GM12875 (cell line): ENCODE results near the gene EDARADD.

Experiments
- H3K4me3 ChIP-seq: one replicate; pipeline ENCODE4 v1.5.1; 2011; ENCODE audit warnings: low read depth, low read length, control low read depth
- TF ChIP-seq, protein P1 (sequence below): IDR thresholded peaks from 2 replicates; pipeline ENCODE4 v1.5.1; 2011; ENCODE audit warnings: low read depth, mild to moderate bottlenecking, control low read depth, inconsistent platforms, low read length, moderate library complexity, borderline replicate concordance; ENCODE audit not compliant: insufficient read depth

The EDARADD gene

DNA sequence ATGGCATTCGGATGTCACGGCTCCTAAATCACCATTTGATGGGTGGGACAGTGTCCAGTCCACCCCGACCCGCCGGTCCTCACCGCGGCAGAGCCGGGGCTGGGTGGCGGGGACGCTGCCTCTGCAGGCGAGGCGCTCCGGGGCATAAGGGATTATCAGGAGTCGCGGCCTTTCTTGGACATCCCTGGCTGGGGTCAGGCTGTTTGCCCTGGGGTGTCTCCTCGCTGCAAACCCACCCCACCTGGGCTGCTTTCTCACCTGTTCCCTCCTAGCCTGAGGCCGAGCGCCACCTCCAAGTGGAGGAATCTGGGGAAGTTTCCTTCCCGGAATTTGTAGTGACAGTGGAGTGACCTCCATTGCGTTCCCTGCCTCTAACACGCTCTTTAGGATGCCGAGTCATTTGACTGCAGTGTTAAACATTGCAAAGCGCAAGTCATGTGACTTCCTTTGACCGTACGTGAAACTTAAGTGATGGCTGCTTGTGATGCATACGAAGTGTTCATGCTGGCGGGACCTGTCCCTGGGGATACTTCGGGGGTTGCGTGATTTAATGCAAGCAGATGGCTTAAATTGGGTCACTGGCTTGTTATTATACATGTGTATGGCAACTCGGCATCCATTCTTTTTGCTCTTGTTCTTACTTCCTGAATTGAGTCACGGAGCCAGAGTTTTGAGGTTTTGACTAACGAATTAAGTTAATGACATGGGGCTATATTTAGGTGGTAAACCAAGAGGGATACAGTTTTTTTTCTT, 130.2 kb downstream of the EDARADD start:
- TF ChIP-seq, protein P1, sequence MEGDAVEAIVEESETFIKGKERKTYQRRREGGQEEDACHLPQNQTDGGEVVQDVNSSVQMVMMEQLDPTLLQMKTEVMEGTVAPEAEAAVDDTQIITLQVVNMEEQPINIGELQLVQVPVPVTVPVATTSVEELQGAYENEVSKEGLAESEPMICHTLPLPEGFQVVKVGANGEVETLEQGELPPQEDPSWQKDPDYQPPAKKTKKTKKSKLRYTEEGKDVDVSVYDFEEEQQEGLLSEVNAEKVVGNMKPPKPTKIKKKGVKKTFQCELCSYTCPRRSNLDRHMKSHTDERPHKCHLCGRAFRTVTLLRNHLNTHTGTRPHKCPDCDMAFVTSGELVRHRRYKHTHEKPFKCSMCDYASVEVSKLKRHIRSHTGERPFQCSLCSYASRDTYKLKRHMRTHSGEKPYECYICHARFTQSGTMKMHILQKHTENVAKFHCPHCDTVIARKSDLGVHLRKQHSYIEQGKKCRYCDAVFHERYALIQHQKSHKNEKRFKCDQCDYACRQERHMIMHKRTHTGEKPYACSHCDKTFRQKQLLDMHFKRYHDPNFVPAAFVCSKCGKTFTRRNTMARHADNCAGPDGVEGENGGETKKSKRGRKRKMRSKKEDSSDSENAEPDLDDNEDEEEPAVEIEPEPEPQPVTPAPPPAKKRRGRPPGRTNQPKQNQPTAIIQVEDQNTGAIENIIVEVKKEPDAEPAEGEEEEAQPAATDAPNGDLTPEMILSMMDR: no peak
- H3K4me3 ChIP-seq: peak overlapping the region; percentile 78

DNA sequence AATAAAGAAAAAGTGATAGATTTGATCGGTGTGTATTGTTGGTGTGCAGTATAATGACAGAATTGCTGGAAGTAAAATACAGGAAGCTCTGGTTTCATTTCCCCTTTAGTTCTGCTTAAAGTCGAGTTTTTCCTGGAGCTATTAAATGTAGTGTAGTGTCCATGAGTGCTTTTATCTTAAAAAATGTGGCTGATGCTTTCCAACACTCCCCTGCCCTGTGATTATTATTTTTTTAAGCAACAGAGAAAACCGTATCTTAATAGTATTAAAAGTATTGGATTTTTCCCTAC, 130.8 kb downstream of the EDARADD start:
- TF ChIP-seq, protein P1: no peak
- H3K4me3 ChIP-seq: peak overlapping the region; percentile 78

DNA sequence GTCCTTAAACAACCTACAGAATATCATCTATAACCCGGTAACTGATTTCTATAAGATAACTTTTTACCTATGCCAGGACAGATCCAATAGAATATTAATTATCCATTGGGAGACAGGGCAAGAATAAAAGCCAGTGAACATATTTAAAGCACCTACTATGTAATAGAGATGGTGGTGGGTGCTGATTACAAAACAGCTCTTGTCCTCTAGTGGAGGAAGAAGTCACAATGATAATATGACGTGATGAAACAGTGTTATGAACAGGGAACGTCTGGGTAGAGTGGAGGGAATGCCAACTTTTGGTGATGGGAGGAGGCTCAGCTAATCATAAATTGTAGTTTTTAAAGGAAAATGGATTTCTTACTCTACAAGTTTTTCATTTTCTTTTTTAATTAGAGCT, 132.0 kb downstream of the EDARADD start:
- H3K4me3 ChIP-seq: no peak overlapping the region
- TF ChIP-seq, protein P1: no peak

DNA sequence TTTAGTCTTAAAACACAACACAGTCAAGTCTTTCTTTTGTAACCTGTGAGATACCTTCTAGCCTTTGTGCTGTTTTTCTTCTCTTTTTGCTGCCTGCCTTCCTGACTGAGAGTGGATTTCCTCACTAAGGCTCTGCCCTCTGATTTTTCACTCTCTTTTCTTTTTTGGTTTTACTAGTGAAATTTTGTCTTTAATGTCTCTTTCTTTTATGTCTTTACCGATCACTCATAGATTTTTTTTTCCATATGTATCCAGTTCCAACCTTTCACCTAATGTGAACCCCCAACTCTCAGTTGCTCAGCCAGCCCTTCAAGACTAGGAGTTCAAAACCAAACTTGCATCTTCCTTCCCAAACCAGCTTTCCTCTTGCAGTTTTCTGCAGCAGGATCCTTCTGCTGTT, 136.2 kb downstream of the EDARADD start:
- TF ChIP-seq, protein P1: no peak

DNA sequence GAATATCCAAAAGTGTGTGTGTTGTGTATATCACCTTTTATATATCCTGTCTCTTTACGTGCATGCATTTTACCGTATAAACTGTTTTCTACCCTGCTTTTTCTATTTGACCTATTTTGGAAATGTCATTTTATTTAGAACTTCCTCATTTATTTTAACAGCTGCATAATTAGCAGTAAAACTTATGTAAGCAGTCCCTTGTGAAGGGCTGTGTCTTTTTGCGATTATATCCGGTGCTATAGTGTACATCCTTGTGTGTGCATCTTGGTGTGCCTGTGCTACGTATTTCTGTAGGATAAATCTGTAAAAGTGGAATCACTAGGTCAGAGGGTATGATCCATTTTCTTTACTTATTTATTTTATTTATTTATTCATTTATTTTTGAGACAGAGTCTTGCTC, 136.9 kb downstream of the EDARADD start:
- TF ChIP-seq, protein P1: no peak

More for the DNA sequence above, 136.2 kb downstream of the EDARADD start:
- no peak overlapping the region for H3K4me3 ChIP-seq

DNA sequence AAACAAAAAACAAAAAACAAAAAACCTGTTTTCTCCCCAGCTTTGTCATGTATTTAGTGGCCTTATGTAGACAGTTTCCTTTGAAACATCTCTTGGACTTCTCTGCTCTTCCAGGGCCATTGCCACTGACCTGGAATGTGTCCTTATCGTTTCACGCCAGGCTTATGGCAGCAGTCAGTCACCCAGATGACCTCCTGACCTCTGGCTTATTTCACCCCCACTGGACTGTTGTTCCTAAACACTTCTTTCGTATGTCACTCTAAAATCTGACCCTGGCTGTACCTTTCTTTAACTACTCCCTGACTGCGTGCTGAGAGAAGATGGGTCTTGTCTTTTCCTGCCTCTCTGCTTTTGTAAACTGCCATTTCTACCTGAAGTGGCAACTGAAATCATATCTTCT, 138.8 kb downstream of the EDARADD start:
- TF ChIP-seq, protein P1: no peak
- no peak overlapping the region for H3K4me3 ChIP-seq

More for the DNA sequence above, 136.9 kb downstream of the EDARADD start:
- no peak overlapping the region for H3K4me3 ChIP-seq

DNA sequence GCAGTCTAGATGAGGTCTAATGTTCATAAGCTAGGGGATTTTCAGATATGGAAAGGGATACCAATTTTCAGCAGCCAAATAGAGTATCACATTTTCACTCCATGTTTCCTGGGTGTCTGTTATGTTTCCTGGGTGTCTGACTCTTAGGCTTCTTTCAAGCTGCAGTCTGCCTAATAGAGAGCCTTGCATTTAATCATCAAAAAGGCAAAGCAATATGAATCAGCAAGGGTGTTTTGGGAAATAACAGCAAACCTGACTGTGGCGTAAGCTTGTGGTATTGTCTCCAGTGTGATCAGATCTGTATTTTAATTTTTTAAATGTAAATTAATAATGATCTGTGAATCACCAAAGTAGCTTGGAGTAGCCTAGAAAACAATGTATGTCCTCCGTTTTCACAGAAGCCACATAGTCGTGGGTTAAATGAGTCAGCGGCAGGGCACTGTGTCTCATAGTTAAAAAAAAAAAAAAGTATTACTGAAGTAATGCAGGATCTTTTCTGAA, 140.1 kb downstream of the EDARADD start:
- TF ChIP-seq, protein P1: no peak
- no peak overlapping the region for H3K4me3 ChIP-seq
